Measurements from ENCODE around the gene CCDC12. TPM values are rescaled to one million over a fixed set of nuclear protein-coding genes. Genes with fewer than 3 reads are reported as not detected.

Gene CCDC12
- total RNA-seq, 1 experiment from 2014 or later = 25.6 TPM

DNA sequence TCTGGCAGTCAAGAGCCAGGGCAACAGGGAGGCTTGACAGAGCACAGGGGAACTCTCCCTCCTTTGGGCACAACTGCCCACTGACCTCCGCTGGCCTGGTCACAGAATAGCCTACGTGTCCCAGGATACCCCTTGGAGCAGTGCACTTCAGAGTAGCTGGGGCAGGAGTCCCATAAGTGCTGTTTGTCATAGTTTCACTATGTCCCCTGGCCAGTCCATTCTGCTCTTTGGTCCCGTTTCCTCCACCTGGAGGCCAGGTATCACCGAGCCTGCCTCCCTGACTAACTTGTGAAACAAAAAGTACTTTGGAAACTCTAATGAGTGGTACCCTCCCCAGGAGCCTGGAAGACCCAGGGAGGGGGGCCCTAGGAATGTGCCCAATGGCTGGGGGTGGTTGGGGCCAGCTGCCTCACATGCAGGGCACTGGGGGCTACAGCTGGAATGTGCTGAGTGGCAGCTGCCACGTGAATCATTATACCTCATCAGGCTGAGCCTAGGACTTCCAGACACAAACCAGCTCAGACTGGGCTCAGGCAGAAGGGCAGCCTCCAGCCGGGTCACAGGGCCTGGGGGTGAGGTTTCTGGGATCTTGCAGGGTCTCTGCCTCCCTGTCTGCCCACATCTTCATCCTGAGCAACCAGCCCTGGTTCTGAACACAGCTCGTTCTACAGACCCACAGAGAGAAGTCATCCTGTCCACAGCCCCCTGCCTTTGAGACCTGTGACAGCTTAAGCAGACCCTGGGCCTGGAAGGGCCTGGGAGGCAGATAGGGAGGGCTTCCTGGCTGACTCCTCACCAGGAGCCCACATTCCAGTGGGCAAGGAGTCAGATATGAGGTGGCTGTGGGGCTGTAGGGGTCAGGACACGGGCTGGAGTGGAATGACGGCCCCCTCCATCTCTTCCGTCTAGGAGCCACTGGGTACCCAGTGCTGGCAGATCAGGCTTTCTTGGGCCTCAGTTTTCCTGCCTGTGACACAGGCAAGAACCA lies 99.9 kb downstream of the CCDC12 start:
- peak; percentile 33 for DNase-seq (ENCODE audit: low read depth)

DNA sequence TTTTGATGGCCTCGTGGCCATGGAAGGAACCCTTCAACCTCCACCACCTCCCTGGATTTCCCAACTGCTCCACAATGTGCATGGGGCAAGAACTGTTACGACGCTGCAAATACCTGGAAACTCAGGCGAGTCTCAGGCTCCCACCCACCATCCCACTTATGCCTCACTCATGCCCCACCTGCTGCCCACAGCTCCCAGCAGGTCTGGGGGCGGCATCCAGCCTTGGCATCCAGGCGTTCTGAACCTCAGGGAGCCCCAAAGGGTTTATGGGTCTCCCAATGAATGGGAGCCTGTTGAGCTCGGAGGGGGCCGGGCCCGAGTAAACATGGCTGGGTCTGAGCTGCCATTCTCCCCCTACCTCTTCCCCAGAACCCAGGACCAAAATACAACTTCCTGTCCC lies 101.0 kb downstream of the CCDC12 start:
- no peak for DNase-seq (ENCODE audit: low read depth)

GRCh38 chr3:46874430-46874829 lies 102.1 kb downstream of the CCDC12 start:
- no peak for DNase-seq (ENCODE audit: low read depth)

DNA sequence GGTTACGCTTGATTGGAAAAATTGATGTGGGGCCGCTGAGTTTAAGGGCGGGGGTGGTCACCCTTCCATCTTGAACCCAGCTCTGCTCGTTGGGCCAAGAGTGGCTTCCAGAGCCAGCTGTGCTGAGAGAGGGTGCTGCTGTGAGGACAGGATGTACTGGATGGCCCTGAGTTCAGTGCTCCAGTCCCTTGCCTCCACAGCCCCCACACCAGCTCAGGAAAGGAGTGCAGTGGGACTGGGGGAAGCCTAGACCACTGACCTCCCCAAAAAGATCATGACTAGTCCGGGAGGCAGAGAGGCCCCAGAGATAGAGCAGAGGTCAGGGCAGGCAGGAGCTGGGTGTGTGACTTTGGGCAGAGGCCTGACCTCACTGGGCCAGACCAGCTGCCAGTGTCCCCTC lies 103.0 kb downstream of the CCDC12 start:
- DNase-seq (ENCODE audit: low read depth) = no peak

Other genes with a start within 250 kb of the CCDC12 start
- 2.6 TPM in 1 of 2 replicates, not detected in the other for gene MYL3, start 113.3 kb downstream of the CCDC12 start, total RNA-seq (2014; rRNA removed; shearing (Covaris generic))
- gene PTH1R, start 99.0 kb downstream of the CCDC12 start, total RNA-seq (2014; rRNA removed; shearing (Covaris generic)) = 0.49 and 1.4 TPM in 2 replicates
- gene NBEAL2, start 2.9 kb upstream of the CCDC12 start, total RNA-seq (2014; rRNA removed; shearing (Covaris generic)) = 1.5 and 3.5 TPM in 2 replicates
- 10.7 and 17.3 TPM in 2 replicates for gene SETD2, start 187.4 kb upstream of the CCDC12 start, total RNA-seq (2014; rRNA removed; shearing (Covaris generic))

Measured in M059J (cell line).